ENCODE data around the gene FOXP1.
A peak's percentile ranks its signal among the peaks of the same experiment; 100 is the strongest.

FOXP1 gene

DNA sequence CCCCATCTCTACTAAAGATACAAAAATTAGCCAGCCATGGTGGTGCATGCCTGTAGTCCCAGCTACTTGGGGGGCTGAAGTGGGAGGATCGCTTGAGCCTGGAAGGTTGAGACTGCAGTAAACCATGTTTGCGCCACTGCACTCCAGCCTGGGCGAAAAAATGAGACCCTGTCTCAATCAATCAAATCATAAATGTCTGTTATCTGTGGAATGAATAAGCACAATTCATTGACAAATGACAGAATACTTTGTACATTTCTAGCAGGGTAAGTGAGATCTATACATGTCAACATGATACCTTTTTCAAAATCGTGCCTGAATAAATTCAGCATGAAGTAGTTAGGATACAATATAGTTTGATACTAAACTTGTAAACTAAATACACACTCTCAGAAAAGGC, 181.2 kb downstream of the FOXP1 start:
- no peak overlapping the region for H3K27ac ChIP-seq
- TF ChIP-seq, protein P1, sequence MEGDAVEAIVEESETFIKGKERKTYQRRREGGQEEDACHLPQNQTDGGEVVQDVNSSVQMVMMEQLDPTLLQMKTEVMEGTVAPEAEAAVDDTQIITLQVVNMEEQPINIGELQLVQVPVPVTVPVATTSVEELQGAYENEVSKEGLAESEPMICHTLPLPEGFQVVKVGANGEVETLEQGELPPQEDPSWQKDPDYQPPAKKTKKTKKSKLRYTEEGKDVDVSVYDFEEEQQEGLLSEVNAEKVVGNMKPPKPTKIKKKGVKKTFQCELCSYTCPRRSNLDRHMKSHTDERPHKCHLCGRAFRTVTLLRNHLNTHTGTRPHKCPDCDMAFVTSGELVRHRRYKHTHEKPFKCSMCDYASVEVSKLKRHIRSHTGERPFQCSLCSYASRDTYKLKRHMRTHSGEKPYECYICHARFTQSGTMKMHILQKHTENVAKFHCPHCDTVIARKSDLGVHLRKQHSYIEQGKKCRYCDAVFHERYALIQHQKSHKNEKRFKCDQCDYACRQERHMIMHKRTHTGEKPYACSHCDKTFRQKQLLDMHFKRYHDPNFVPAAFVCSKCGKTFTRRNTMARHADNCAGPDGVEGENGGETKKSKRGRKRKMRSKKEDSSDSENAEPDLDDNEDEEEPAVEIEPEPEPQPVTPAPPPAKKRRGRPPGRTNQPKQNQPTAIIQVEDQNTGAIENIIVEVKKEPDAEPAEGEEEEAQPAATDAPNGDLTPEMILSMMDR (conservative IDR thresholded peaks at IDR 0.05) = no peak

DNA sequence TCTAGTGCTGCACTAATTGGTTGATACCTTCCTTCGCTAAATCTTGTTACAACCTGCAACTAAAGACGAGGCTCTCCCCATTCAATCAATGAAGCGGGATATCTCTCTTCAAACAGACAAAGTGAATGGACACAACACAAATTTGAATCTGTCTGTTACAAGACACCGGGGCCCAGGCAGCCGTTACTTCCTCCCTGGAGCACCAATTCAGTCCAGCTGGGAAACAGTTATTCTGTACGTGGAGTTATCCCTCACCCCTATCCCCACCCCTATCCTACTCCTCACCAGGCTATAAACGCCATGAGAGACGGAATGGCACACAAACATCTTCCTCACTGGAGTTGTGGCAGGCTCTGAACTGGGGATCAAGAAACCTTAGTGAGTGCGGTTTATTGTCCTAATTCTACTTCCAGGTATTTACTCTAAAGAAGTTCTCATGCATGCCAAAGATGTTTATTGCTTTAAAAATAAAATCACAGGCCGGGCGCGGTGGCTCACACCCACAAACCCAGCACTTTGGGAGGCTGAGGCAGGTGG, 181.8 kb downstream of the FOXP1 start:
- no peak overlapping the region for H3K27ac ChIP-seq

DNA sequence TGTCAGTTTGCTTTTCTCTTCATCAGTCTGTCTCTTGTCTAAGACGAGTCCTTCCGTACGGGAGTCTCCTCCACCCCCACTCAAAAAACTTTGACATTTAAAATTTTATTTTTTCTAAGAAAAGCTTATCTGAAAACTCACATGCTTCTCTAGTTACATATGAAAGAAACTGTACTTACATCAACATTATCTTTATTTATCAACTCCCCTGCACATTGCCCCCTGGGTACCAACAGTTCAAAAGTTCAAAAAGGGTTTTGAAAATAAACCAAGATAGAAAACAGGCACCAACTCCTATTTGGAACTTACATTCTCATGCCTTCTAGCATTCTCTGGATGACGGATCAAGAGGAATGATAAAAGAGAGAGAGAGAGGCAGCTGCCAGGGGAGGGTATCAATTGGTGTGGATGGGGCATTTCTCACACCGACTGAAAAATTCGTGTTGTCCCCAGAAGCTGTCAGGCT, 182.5 kb downstream of the FOXP1 start:
- TF ChIP-seq, protein P1 (conservative IDR thresholded peaks at IDR 0.05) = no peak
- H3K27ac ChIP-seq = no peak overlapping the region

More for the DNA sequence above, 181.8 kb downstream of the FOXP1 start:
- TF ChIP-seq, protein P1 (conservative IDR thresholded peaks at IDR 0.05) = no peak

DNA sequence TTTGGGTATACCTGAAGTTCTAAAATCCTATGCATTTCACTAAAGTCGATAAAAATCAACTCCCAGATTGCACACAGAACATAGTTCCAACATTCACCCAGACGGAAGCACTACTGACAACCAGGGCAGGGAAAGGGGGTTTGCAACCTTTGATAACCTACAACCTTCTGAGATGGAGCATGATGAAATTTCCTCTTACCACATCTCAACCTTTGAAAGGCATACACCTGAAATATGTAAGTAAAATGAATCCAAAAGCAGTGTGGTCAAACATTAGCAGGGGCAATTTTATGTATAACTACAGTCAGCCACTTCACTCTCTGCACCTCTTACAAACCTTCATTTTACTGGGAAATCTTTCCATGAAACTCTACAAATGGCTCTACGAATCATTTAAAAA, 184.1 kb downstream of the FOXP1 start:
- TF ChIP-seq, protein P1 (conservative IDR thresholded peaks at IDR 0.05) = no peak

DNA sequence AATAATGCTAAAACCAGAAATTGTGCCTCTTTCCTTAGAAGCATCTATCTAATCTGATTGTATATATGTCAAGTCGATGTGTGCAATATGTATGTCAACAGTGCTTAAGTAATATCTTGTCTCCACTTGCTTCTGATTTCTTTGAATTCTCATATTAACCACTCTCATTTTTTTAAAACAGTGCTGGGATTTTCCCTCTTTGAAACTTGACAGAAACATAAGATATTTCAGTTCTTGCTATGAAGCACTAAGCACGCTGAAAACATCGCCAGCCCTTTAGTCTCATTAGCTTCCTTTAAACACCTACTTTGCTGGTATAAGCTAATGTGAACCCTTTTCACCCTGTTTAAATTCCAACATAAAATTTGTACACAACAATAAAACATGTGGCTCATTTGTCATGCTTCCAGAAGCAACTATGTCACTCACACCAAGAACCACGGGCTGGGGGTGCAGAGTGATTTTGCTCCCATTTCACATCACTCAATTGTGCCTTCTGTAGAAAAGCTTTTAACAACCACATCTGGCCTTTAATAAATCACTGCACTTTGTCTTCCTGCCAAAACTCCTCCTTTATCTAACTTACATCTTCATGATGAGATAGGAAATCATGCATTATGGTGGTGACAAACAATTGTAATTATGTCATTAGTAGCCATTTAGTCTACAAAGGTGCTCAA, 185.2 kb downstream of the FOXP1 start:
- TF ChIP-seq, protein P1 (conservative IDR thresholded peaks at IDR 0.05) = no peak
- no peak overlapping the region for H3K27ac ChIP-seq

More for the DNA sequence above, 184.1 kb downstream of the FOXP1 start:
- no peak overlapping the region for H3K27ac ChIP-seq

DNA sequence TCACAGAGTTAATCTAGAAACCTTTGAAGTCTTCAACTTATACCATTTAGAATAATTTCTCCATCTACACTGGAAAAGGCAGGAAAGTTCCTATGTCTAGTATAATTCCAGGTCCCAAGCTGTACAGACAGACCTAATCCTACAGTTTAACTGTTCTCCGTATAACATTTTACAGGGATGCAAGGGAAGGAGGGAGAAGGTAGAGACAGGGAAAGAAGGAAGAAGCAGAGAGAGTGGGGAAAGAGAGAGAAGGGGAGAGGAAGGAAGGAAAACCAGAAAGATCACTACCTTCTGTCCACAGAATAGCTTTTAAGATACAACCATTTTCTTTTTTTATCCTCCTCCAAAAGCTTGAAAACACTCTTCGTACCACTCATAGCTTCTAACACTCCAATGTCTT, 185.8 kb downstream of the FOXP1 start:
- H3K27ac ChIP-seq = no peak overlapping the region
- TF ChIP-seq, protein P1 (conservative IDR thresholded peaks at IDR 0.05) = no peak

DNA sequence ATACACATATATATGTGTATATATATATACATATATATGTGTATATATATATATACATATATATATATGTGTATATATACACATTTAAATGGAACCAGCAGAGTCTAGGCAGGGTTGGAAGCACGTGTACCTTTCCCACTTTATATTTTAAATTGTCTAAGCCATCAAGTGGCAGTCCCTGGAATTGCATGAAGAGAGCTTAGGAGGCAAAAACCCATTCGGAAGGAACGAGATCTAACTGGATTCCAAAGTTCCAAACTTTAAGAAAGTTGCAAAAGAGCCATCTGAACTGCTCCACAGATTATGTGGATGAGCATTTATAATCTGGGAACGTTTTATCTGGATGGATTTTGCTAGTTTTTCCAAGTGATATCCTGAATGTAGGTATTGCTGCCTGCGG, 186.5 kb downstream of the FOXP1 start:
- no peak overlapping the region for H3K27ac ChIP-seq

More for the DNA sequence above, 186.5 kb downstream of the FOXP1 start:
- TF ChIP-seq, protein P1 (conservative IDR thresholded peaks at IDR 0.05) = peak; percentile 68

All from VCaP (cell line).